GM21619 (cell line): Measurements from ENCODE around the gene CLEC18A.
"Not testable (repeated sequence)": the region's sequence is repeated elsewhere in the genome, so short reads cannot be mapped to it uniquely, and the experiment has no call there.

Experiments
- ATAC-seq: cut with Tn5 transposase; IDR thresholded peaks from one replicate; pipeline ENCODE4 v1.9.1; 2021; ENCODE audit not compliant: unreplicated experiment

Gene CLEC18A

DNA sequence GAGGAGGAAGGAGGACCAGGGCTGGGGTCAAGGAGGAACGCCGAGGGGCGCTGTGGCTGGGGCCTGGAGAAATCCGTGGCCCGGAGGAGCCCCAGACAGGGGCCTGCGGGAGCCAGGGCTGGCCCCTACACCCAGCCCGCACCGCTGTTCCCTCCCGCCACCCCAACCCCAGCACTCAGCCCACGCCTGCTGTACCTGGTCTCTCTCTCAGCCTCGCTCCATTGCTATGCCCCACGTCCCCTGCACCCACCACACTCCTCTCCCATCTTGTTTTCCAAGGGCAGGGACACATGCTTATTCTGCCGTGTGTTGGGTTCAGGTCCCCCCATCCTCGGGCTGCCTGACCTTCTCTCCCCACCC, 518 bp downstream of the CLEC18A start:
- ATAC-seq, result not testable (repeated sequence)

DNA sequence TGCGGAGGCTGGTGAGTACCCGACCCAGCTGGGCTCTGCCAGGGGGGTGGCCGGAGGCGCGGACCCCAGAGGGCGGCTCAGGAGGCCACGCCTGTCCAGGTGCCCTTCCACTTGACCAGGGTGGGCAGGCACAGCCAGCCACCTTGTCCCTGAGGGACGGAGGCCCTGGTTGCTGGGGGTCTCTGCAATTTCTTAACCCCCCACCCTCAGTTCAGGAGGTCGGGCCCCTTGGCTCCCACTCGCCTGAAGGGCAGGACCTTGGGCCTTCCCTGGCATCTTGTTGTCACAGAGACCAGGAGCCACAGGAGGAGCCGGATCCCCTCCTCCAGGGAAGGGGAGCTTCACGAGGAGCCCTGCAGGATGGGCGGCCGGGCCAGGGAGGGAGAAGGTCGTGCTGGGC, 982 bp downstream of the CLEC18A start:
- not testable (repeated sequence) for ATAC-seq

DNA sequence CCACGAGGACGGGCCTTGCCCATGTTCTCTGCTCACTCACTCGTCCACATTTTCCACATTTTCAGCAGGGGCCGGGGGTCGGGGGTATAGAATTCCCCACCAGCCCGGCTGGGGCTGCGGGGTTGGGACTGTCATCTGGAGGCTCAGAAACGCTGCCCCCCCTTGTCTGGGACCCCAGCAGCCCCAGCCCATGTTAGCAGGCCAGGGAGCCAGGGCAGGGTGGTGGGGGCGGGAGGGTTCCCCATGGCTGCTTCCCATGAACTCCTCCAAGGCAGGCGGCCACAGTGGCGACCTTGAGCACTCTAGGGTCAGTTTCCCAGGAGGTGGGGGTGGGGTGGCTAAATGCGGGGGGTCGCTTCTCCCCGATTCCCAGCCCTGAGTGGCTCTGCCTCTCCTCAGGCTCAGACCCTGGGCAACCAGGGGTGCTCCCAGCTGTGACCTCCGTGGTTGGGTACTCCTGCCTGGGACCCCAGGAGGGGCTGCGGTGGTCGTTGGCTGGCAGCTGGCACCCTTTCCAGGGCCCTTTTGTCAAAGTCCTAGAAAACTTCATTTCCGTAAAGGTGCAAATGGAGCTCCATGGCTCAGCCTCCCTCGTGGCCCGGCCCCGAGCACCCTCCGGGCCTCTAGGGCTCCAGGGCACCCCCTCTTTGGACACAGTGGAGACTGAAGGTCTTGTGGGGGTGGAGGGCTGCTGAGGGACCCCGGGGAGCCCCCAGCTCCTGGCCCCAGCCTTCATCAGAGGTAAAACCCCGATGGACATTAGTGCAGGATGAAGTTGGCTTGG, 1.6 kb downstream of the CLEC18A start:
- not testable (repeated sequence) for ATAC-seq

DNA sequence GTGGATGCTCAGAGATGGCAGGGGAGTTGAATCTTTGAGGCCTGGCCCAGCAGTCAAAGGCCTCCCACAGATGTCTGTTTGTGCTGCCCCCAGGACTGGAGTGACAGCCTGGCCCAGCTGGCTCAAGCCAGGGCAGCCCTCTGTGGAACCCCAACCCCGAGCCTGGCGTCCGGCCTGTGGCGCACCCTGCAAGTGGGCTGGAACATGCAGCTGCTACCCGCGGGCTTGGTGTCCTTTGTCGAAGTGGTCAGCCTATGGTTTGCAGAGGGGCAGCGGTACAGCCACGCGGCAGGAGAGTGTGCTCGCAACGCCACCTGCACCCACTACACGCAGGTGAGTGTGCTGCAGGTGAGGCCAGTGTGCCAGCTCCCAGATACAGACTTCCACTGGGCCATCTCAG, 3.1 kb downstream of the CLEC18A start:
- not testable (repeated sequence) for ATAC-seq

DNA sequence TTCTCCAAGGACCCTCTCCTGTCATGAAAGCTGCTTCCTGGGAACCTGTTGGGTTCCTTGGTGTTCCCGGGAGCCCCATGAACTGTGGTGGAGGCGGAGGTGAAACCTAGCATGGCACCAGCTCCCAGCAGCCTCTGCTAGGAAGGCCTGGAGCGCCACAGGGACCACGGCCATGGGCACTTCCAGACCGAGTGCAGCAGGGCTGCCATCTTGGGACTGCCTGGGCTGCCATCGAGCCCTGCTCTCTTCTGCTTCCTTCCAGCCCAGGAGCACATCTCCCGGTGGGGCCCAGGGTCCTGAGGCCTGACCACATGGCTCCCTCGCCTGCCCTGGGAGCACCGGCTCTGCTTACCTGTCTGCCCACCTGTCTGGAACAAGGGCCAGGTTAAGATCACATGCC, 12.2 kb downstream of the CLEC18A start:
- ATAC-seq, result not testable (repeated sequence)

DNA sequence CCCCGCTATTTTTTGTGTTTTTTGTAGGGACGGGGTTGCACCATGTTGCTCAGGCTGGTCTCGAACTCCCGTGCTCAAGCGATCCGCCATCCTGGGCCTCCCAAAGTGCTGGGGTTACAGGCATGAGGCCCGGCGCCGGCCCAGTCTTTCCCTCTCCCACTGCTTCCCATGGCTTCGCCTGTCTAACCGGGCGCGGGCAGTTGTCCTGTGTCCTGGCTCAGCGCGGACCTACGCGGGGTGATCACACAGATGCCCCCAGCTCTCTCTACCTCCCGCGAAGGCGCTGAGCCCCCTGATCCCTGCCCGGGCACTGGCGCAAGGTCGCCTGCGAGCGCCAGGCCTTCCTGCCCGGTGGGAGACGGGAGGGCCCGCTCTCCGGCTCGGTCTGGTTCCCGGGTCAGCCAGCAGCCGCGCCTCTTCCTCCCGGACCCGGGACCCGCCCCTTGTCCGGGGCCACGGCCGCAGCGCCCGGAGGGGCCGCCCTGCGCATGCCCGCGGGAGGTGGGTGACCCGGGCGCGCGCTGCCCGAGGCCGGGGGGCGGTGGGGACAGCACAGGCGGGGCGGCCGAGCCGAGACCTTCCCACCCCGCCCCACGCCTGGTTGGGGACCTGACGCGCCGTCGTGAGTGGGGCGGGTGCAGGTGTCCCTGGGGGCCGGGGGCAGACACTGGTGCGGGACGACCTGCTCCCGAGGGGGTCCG, 14.0 kb downstream of the CLEC18A start:
- not testable (repeated sequence) for ATAC-seq

DNA sequence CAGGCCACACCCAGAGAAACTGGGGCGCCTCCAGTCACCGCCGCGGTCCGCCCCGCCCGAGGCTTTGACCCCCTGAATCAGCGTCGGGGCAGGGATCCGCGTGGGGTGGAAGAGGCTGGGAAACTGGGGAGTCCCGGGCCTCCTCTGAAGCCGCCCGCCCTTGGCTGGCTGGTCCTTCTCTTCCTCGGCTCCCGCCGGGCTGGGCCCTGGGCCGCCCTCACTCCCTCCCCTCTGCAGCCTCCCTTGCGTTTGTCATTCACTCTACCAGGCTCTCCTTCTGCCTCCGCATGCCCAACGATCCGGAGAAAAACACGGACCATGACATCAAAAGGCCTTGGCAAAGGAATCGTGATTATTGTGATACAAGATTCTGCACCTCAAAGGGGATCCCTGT, 14.5 kb downstream of the CLEC18A start:
- ATAC-seq, result not testable (repeated sequence)

DNA sequence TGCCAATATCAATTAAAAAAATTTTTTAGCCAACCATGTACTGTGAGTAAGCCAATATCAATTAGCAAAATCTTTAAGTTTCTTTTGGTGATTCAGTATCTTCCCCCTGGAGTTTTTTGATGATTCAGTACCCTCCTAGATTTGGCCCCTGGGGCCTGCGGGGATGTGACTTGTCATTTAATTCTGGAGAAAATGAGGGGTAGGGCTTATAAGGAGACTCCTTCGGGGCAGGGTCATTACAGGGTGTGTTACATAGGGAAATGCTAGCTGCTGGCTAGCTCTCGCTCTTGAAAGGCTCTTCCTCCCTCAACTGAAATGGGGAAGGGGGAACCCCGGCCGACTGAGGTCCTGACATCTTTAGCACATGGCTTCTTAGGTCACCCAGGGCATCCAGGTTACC, 16.6 kb downstream of the CLEC18A start:
- not testable (repeated sequence) for ATAC-seq

DNA sequence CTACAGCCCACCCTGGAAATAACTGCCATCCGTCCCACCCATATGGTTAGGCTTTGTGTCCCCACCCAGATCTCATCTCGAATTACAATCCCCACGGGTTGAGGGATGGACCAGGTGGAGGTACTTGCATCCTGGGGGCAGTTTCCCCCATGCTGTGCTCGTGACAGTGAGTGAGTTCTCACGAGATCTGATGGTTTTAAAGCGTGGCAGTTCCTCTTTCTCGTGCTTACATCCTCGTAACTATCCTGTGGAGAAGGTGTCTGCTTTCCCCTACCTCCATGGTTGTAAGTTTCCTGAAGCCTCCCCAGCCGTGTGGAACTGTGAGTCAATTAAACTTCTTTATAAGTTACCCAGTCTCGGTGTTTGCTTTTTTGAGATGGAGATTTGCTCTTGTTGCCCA, 17.0 kb downstream of the CLEC18A start:
- not testable (repeated sequence) for ATAC-seq

DNA sequence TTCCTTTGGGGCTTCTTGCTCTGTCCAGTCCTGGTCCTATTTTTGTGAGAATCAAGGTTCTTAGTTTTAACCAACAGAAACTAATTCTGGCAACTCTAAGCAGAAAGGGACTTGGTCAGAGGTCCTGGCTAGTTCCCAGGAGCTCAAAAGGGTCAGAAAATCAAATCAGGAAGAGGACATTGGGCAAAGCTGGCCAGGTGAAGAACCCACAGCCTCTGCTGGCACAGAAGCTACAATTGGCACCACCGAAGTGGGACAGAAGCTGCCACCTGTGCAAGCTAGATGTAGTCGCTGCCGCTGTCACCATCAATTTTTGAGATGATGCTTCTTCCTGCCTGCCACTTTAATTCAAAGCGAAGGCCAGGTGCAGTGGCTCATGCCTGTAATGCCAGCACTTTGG, 18.5 kb downstream of the CLEC18A start:
- not testable (repeated sequence) for ATAC-seq

DNA sequence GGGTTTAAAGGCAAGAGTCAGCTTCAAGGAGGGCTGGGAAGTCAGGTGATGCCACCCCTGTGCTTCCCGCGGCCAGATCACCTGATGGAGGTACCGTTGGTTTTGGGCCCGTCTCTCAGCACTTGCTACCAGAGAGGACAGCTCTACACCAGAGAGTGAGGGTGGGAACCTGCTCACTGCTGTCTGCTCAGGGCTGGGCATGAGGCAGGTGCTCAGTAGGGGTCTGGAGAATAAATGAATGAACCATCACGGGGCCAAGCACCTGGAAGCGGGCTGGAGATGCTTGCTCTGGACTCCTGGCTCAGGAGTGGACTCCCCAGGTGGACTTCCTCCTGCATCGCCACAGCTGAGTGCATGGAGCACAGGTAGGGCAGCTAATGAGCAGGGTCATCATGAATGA, 21.0 kb downstream of the CLEC18A start:
- not testable (repeated sequence) for ATAC-seq

DNA sequence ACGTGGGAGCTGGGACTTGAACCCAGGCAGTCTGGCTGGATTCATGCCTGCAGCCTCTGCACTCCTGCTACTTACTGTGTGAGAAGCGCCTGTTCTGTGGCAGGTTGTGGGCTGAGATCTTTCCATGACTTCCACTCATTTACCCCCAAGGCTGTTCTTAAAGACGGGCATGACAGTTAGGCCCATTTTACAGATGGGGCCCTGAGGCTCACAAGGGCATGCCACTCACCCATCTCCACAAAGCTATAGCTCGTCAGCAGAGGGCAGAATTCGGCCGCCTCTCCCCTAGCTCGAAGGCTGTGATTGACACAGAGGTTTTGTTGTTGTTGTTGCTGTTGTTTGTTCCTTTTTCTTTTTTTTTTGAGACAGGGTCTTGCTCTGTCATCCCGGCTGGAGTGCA, 21.8 kb downstream of the CLEC18A start:
- ATAC-seq, result not testable (repeated sequence)

DNA sequence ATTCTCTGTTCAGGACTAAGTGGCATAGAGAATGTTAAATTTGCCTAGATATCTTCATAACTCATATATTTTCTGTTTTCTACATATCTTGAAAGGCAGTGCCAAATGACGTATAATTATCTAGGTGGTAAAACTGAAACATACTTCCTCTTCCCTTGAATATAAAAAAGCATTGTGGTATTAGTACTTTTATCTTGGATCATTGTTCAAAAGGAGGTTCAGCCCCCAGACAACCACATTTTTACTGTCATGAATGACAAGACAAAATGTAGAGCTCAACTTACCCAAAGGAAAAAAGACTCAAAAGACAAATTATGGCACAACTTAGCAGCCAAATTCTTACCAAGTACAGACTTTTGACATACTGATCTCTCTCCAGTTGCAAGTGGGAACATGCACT, 34.1 kb downstream of the CLEC18A start:
- ATAC-seq, result not testable (repeated sequence)

DNA sequence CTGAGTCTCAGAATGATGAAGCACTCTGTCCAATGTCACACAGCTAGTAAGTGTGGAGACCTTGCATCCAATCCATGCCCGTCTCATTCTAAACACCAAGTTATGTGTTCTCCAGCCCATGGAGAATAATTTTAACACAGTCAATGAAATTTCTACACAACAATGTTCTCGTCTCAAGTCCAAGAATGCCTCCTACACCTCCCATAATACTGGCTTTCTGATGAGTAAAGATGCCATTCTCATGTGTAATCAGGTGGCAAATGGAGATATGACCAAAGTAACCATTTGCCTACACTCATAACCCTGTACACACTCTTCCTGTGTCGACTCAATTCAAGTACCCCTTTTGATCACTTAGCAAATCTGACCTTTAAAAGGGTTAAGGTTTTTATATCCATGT, 46.8 kb downstream of the CLEC18A start:
- ATAC-seq, result not testable (repeated sequence)

DNA sequence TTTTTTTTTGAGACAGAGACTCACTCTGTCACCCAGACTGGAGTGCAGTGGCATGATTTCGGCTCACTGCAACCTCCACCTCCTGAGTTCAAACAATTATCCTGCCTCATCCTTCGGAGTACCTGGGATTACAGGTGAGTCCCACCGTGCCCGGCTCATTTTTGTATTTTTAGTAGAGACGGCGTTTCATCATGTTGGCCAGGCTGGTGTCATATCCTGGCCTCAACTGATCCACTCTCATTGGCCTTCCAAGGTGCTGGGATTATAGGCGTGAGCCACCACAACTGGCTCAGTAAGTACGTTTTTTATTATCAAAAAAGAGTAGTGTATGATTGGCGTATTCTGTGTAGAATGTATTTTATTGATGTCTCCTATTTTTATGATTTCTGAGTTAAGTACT, 48.7 kb downstream of the CLEC18A start:
- not testable (repeated sequence) for ATAC-seq

DNA sequence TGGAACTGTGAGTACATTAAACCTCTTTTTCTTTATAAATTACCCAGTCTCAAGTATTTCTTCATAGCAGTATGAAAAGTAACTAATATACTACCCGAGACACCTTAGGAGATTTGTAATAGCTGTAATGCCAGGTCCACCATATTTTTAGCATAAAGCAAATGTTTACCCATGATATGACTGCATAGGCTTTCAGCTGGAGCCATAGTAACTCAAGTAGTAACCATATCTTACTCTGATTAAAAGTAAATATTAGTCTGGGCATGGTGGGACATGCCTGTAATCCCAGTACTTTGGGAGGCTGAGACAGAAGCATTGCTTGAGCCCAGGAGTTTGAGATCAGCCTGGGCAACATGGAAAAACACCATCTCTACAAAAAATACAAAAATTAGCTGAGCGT, 52.4 kb downstream of the CLEC18A start:
- not testable (repeated sequence) for ATAC-seq

DNA sequence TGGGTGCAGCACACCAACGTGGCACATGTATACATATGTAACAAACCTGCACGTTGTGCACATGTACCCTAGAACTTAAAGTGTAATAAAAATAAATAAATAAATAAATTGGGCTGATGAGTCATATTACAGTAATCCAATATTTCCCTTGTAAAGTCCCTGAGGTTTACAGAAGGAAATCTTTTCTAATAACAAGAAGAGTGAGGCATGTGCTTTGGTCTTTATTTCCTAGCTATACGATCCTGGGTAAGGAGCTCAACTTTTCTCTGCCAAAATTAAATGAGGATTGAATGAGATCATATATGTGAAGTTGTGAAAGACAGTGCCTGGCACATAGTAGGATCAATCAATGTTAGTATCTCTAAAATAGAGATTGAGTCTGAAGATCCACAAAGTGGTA, 57.5 kb downstream of the CLEC18A start:
- not testable (repeated sequence) for ATAC-seq

DNA sequence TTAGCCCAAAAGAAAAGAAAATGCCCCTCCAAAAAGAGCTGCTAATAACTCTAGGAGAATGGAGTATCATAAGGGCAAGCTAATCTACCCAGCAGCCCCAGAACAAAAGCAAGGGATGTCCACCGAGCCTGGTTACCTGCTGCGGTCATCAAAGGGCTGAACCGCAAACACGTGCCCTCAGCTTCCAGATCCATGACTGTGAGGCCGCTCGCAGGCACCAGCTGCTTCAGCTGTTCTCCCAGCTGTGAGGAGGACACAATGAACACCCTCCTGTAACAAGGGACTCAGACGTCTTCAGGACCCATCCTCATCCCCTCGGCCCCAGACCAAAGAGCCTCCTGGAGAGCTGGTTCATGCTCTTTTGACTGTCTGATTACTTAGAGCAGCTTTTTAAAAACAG, 59.5 kb downstream of the CLEC18A start:
- not testable (repeated sequence) for ATAC-seq

DNA sequence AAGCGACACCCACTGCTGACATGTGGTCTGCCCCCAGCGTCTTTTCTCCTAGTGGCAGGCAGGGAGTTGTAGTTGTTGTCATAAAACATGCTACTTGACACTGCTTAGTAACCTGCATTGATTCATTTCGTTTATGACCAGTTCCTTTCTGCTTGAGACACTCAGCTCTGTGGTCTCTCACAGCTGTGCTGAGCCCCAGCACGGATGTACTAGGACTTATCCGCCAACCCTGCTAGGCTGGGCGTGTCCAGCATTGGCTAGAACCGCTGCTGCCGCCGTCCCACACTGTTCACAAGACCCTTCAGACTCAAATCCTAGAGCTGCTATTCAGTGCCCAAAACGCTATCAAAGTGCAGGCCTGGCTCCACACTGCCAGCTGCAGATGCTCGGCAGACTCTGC, 60.0 kb downstream of the CLEC18A start:
- ATAC-seq, result not testable (repeated sequence)

DNA sequence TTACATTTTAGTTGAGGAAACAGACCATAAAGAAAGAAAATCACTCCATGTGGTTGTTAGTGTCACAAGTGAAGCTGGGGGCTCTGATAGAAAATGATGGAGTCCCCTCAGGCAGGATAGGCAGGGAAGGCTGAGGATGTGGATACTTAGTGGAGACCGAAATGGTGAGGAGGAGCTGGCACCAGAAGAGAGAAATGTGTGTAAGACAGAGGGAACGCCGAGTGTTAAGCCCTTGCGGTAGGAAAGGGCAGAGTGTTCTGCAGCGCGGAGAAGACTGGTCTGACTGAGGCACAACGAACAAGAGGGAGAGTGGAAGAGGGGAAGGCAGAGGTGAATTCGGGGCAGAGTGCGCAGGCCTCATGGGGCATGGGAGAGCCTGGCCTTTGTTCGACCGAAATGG, 61.2 kb downstream of the CLEC18A start:
- not testable (repeated sequence) for ATAC-seq

DNA sequence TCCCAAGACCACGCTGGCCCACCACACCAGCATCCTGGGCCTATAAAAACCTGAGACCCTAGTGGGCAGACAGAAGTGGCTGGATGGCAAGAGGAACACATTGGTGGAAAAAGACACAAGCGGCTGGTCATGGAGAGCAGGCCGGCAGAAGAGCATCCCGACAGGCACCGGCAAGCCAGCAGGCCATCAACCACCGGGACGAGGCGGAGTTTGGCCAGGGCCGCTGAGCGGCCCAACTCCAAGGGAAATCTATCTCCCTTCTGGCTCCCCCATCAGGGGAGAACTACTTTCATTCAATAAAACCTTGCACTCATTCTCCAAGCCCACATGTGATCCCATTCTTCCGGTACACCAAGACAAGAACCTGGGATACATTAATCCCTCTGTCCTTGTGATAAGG, 61.8 kb downstream of the CLEC18A start:
- ATAC-seq, result not testable (repeated sequence)
